Inferior parietal cortex (tissue), 1 donor: ENCODE results near the gene ZBTB8B.

Source experiments
- DNase-seq: peaks from one replicate; pipeline ENCODE4 v3.0.0-alpha.2; 2016; ENCODE audit errors: extremely low spot score

The ZBTB8B gene

GRCh38 chr1:32507021-32507420, 42.1 kb downstream of the ZBTB8B start:
- DNase-seq, result no peak

GRCh38 chr1:32508761-32509160, 43.9 kb downstream of the ZBTB8B start:
- no peak for DNase-seq

GRCh38 chr1:32509939-32510338, 45.1 kb downstream of the ZBTB8B start:
- no peak for DNase-seq
